ENCODE data around the gene PLA2G3. TPM values are rescaled to one million over a fixed set of nuclear protein-coding genes. Genes with fewer than 3 reads are reported as not detected.
A peak's percentile ranks its signal among the peaks of the same experiment; 100 is the strongest.

The PLA2G3 gene
- total RNA-seq, 2 donors from 2014 or later: 0.49 TPM; not detected in 1

GRCh38 chr22:31094741-31095140 lies 45.6 kb downstream of the PLA2G3 start:
- DNase-seq (no peak), ATAC-seq (no peak)
- intact Hi-C loops (cut with DNase I, micrococcal nuclease): loop anchor here in 1 of 2 donors (10.0 kb wide), 1 partner anchor 150 kb away; no protein-coding TSS in a partner anchor

DNA sequence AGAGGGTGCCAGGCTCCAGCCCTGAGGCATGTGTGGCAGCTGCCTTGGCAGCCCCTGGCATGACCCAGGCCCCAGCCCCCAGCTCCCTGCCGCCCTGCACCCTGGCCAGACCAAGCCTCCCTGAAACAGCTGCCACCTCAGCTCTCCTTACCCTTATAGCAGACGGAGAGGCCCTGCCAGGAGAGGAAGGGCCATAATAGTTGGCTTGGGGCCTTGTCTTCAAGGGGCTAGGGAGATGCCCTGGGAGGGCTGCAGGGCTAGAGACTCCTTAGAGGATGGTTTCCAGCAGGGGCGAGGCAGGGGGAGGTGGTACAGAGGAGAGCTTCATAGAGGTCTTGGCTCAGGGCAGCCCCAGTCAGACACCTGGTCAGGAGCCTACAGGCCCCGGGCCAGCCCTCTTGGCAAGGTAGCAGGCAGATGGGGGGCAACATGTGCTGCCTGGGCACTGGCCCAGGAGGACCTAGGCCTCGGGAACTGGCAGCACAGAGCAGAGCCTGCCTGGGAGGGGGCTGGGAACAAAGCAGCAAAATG lies 46.2 kb downstream of the PLA2G3 start:
- no peak for DNase-seq
- ATAC-seq: no peak
- intact Hi-C loops (cut with DNase I, micrococcal nuclease): loop anchor here in 1 of 2 donors (10.0 kb wide), 1 partner anchor 149 kb away; no protein-coding TSS in a partner anchor

GRCh38 chr22:31093086-31093850 lies 47.0 kb downstream of the PLA2G3 start:
- DNase-seq (peak in 1 of 2 donors; percentile 73), ATAC-seq (no peak)
- intact Hi-C loops (cut with DNase I, micrococcal nuclease): loop anchor here in 1 of 2 donors (10.0 kb wide), 1 partner anchor 148 kb away; no protein-coding TSS in a partner anchor

- ATAC-seq: no peak
- DNase-seq: no peak
- intact Hi-C loops (cut with DNase I, micrococcal nuclease): loop anchor here in 1 of 2 donors (10.0 kb wide), 1 partner anchor 147 kb away; no protein-coding TSS in a partner anchor
Measured at GRCh38 chr22:31092161-31092560, 48.1 kb downstream of the PLA2G3 start.

DNA sequence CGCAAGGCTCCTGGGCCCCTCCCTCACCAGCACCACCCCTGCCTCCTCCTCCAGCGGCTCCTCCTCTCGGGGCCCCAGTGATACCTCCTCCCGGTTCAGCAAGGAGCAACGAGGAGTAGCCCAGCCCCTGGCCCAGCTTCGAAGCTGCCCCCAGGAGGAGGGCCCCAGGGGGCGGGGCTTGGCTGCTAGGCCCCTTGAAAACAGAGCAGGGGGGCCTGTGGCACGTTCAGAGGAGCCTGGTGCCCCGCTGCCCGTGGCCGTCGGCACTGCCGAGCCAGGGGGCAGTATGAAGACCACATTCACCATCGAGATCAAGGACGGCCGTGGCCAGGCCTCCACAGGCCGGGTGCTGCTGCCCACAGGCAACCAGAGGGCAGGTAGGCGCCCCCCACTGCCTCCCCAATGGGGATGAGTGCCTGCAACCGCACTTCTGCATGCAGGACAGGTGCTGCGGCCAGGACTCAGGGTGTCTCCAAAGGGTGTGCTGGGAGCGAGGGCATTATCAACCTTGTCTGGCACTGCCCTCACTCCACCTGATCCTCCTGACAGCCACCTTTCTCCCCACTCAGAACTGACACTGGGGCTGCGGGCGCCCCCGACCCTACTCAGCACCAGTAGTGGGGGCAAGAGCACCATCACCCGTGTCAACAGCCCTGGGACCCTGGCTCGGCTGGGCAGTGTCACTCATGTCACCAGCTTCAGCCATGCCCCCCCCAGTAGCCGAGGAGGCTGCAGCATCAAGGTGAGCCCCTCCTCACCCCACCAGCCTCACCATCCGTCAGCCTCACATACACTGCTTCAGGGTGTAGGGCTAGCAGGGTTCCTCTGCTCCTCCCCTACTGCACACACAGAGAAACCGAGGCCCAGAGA lies 49.0 kb downstream of the PLA2G3 start:
- DNase-seq (peak in 1 of 2 donors; percentile 81), ATAC-seq (peak; percentile 10)

GRCh38 chr22:31090217-31091085 lies 49.9 kb downstream of the PLA2G3 start:
- intact Hi-C loops (cut with DNase I, micrococcal nuclease): loop anchor here in 1 of 2 donors (10.0 kb wide), 1 partner anchor 146 kb away; no protein-coding TSS in a partner anchor
- ATAC-seq (peak; percentile 1), DNase-seq (peak in 1 of 2 donors; percentile 84)

More for the DNA sequence above, 49.0 kb downstream of the PLA2G3 start:
- intact Hi-C loops (cut with DNase I, micrococcal nuclease): loop anchor here in 1 of 2 donors (10.0 kb wide), 1 partner anchor 147 kb away; no protein-coding TSS in a partner anchor

DNA sequence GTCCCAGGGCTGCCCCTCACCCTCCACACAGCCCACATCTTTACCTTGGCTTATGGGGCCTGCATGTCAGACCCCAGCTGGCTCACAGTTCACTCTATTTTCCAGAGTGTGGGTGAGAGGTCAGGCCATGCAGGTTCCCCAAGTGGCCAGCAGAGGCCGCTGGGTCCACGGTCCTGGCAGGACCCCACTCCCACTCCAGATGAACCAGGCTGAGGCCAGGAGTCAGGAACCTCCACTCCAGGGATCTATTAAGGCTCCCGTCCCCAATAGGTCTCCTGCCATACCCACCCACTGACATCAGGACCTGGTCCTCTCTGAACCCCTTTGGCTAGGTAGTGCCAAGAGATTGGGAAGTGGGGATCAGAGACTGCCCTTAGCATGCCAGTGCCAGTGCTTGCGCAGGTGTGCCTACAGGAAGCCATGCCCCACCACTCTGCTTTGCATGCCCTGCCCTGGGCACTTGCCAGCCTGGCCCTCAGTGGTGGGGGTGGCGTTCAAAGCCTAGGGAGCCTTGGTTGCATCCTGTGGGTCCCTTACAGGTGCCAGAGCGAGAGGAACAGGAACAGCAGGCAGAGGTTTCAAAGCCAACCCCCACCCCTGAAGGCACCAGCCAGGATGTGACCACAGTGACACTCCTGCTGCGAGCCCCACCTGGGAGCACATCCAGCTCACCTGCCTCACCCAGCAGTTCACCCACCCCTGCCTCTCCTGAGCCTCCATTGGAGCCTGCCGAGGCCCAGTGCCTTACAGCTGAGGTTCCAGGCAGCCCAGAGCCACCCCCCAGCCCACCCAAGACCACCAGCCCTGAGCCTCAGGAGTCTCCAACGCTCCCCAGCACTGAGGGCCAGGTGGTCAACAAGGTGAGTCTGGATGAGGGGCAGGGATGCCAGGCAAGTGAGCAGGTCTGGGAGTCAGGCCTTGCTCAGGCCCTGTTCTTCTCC lies 50.9 kb downstream of the PLA2G3 start:
- intact Hi-C loops (cut with DNase I, micrococcal nuclease): loop anchor here in 1 of 2 donors (10.0 kb wide), 1 partner anchor 145 kb away; no protein-coding TSS in a partner anchor
- DNase-seq: no peak

GRCh38 chr22:31088233-31088986 lies 51.9 kb downstream of the PLA2G3 start:
- intact Hi-C loops (cut with DNase I, micrococcal nuclease): no loop called here
- ATAC-seq (no peak), DNase-seq (no peak)

More for the DNA sequence above, 50.9 kb downstream of the PLA2G3 start:
- peak; percentile 25 for ATAC-seq

- DNase-seq (no peak), ATAC-seq (no peak)
Measured at GRCh38 chr22:31087744-31088215, 52.5 kb downstream of the PLA2G3 start.

DNA sequence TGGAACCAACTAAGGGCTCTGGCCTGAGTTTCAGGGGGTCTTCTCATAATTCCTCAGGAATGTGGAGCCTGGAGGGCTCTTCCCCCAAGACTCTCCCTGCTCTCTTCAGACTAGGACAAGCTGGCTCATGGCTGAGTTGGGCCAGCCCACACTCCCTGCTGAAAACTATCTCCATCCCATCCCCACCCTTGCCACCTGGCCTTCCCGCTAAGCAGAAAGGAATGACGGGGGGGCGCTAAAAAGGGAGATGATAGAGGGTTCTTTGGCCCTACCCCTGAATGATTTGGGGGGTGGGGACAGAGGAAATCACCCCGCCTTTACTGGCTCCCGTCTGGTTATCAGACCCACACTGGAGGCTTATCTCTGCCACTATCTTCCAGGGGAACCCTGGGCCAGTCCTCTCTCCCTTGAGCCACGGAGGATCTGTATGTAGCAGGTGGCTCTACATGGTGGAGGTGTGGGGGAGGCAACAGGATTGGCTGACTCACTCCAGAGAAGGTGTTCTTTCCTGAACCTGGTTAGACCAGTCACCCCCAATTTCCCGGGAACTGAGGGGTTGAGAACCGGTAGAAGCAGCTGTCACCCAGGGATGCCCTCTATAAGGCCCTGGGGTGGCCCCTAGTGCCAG lies 53.5 kb downstream of the PLA2G3 start:
- ATAC-seq (no peak), DNase-seq (no peak)
- intact Hi-C loops (cut with DNase I, micrococcal nuclease): no loop called here

More at GRCh38 chr22:31087744-31088215, 52.5 kb downstream of the PLA2G3 start:
- intact Hi-C loops (cut with DNase I, micrococcal nuclease): no loop called here

GRCh38 chr22:31085928-31086327 lies 54.4 kb downstream of the PLA2G3 start:
- ATAC-seq (no peak), DNase-seq (no peak)
- intact Hi-C loops (cut with DNase I, micrococcal nuclease): no loop called here

DNA sequence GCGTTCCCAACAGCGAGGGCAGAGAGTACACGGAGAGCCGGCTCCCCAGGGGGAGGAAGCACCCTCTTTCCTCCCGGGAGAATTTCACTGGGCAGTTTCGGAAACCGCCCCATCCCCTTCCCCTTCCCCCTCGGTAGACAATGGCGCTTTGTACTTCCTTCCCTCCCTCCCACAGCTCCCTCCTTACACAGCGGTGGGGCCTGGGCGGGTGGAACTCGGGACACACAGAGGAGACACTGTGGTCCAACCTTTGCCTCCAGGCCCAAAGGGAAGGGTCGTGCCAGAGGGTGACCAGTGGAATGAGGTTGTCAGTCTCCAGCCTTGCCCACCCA lies 54.8 kb downstream of the PLA2G3 start:
- ATAC-seq (no peak), DNase-seq (peak in 1 of 2 donors; percentile 62)
- intact Hi-C loops (cut with DNase I, micrococcal nuclease): no loop called here

DNA sequence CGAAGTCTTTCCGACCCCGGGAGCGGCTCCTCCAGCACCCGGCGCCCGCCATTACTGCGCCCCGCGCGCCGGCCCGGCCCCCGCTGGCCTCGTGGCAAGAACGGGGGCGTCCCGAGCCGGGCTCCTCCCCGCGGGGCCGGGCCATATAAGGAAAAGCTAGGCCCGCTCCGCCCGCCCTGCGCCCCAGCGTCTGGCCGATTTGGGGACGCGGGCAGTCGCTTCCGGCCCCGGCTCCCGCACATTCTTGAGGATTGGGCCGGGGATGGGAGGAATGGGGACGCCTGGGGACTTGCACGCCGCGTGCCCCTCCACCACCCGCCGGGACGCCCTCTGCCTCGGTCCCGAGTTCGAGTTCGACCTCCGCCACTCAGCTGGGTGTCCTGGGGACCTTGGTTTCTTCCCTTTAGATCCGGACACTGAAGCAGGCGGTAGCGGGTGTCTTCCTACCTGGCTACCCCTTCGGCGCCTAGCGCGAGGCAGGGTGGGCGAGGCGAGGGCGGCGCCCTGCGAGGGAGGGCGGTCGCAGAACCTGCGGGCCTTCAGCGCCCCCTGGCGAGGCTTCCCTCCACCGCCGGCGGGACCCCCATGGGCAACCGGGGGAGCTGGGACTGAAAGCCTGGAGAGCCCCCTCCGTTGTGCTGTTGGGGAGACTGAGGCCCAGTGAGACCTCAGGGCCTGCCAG lies 55.4 kb downstream of the PLA2G3 start:
- ATAC-seq (peak; percentile 58), DNase-seq (peak; percentile 86 to 92)
- intact Hi-C loops (cut with DNase I, micrococcal nuclease): loop anchor here in 1 of 2 donors (5.0 kb wide), 1 partner anchor 138 kb away; no protein-coding TSS in a partner anchor
